ENCODE measurements around the gene BSN. TPM values are rescaled to one million over a fixed set of nuclear protein-coding genes. Genes with fewer than 3 reads are reported as not detected.

BSN gene
- total RNA-seq, 1 donor from 2014 or later, result 46.9 TPM

GRCh38 chr3:49712631-49713317 is 158.5 kb downstream of the BSN start:
- Mint-ChIP-seq H3K36me3 (ENCODE audit: unreplicated experiment) (no peaks in the 10 kb centered on the region), H3K9me3 (ENCODE audit: unreplicated experiment) (peaks cover 4% of the 10 kb centered on the region), H3K4me1 (ENCODE audit: low read depth, unreplicated experiment) (peaks cover 8% of the 10 kb centered on the region), H3K4me3 (ENCODE audit: unreplicated experiment) (no peak overlapping the region), H3K27me3 (ENCODE audit: unreplicated experiment) (peaks cover 8% of the 10 kb centered on the region), H3K27ac (ENCODE audit: unreplicated experiment) (no peak overlapping the region)
- no peak for DNase-seq
- TF ChIP-seq CTCF (IDR thresholded peaks at IDR 0.05; ENCODE audit: partially characterized antibody, unreplicated experiment), result no peak

GRCh38 chr3:49713336-49714105 is 159.2 kb downstream of the BSN start:
- H3K4me1 Mint-ChIP-seq (ENCODE audit: low read depth, unreplicated experiment), result peaks cover 3% of the 10 kb centered on the region
- TF ChIP-seq CTCF (IDR thresholded peaks at IDR 0.05; ENCODE audit: partially characterized antibody, unreplicated experiment), result no peak
- no peaks in the 10 kb centered on the region for H3K36me3 Mint-ChIP-seq (ENCODE audit: unreplicated experiment)
- H3K27ac Mint-ChIP-seq (ENCODE audit: unreplicated experiment), result no peak overlapping the region
- DNase-seq, result no peak
- peaks cover 4% of the 10 kb centered on the region for H3K9me3 Mint-ChIP-seq (ENCODE audit: unreplicated experiment)
- H3K27me3 Mint-ChIP-seq (ENCODE audit: unreplicated experiment), result peaks cover 6% of the 10 kb centered on the region
- no peak overlapping the region for H3K4me3 Mint-ChIP-seq (ENCODE audit: unreplicated experiment)

- no peak for TF ChIP-seq CTCF (IDR thresholded peaks at IDR 0.05; ENCODE audit: partially characterized antibody, unreplicated experiment)
Measured at GRCh38 chr3:49714728-49715550, 160.7 kb downstream of the BSN start.

DNA sequence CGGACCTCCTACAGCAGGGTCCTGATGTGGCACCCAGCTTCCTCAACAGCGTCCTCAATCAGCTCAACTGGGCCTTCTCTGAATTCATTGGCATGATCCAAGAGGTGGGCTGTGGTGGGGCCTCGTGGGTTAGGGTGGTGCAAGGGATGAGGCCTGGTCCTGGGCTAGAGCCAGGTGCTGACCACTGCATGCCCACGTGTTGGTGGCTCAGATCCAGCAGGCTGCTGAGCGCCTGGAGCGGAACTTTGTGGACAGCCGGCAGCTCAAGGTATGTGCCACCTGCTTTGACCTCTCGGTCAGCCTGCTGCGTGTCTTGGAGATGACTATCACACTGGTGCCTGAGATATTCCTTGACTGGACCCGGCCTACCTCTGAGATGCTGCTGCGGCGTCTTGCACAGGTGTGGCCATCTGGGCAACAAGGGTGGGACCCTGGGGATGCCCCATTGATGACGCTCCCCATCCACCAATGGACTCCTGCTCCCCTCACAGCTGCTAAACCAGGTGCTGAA is 161.4 kb downstream of the BSN start:
- Mint-ChIP-seq H3K9me3 (ENCODE audit: unreplicated experiment) (peaks cover 11% of the 10 kb centered on the region), H3K27ac (ENCODE audit: unreplicated experiment) (no peak overlapping the region)
- no peak for DNase-seq

More at GRCh38 chr3:49714728-49715550, 160.7 kb downstream of the BSN start:
- Mint-ChIP-seq H3K27me3 (ENCODE audit: unreplicated experiment) (peaks cover 14% of the 10 kb centered on the region), H3K4me1 (ENCODE audit: low read depth, unreplicated experiment) (peaks cover 8% of the 10 kb centered on the region), H3K27ac (ENCODE audit: unreplicated experiment) (no peak overlapping the region), H3K36me3 (ENCODE audit: unreplicated experiment) (no peaks in the 10 kb centered on the region), H3K4me3 (ENCODE audit: unreplicated experiment) (no peak overlapping the region), H3K9me3 (ENCODE audit: unreplicated experiment) (peaks cover 8% of the 10 kb centered on the region)
- no peak for DNase-seq

More for the DNA sequence above, 161.4 kb downstream of the BSN start:
- TF ChIP-seq CTCF (IDR thresholded peaks at IDR 0.05; ENCODE audit: partially characterized antibody, unreplicated experiment), result no peak
- H3K27me3 Mint-ChIP-seq (ENCODE audit: unreplicated experiment), result peaks cover 20% of the 10 kb centered on the region
- H3K36me3 Mint-ChIP-seq (ENCODE audit: unreplicated experiment), result no peaks in the 10 kb centered on the region
- H3K4me3 Mint-ChIP-seq (ENCODE audit: unreplicated experiment), result no peak overlapping the region
- H3K4me1 Mint-ChIP-seq (ENCODE audit: low read depth, unreplicated experiment), result peaks cover 9% of the 10 kb centered on the region

Measured in glutamatergic neuron (in vitro differentiated cells).